Stimulated activated CD8-positive, alpha-beta memory T cell treated with anti-CD3 and anti-CD28 coated beads, Interleukin-7, amount 100 ng/mL, for 4 hours (primary cell): Measurements from ENCODE around the gene ACR.

Experiments
- DNase-seq, 2 donors: peaks; one replicate each; pipeline ENCODE4 v3.0.0-alpha.2; 2020; ENCODE audit warnings: low read depth in 2 of 2

ACR gene

GRCh38 chr22:50737728-50738648 lies at the start of gene ACR:
Gene ACR, plus strand, starts transcription at chr22:50738204. Its CDS starts 32 bp downstream, at chr22:50738236.
- DNase-seq, result no peak

GRCh38 chr22:50688448-50688847 lies 49.6 kb upstream of the ACR start:
- DNase-seq, result no peak

GRCh38 chr22:50691521-50691920 lies 46.5 kb upstream of the ACR start:
- DNase-seq, result peak in 1 of 2 donors; percentile 12

- DNase-seq, result no peak
Observed at GRCh38 chr22:50693462-50693861, 44.5 kb upstream of the ACR start.

- DNase-seq, result no peak
Observed at GRCh38 chr22:50694099-50694605, 43.9 kb upstream of the ACR start.

GRCh38 chr22:50694766-50695420 lies 43.1 kb upstream of the ACR start:
- DNase-seq, result no peak

- DNase-seq, result no peak
Observed at GRCh38 chr22:50695421-50696250, 42.4 kb upstream of the ACR start.

GRCh38 chr22:50696251-50696798 lies 41.7 kb upstream of the ACR start:
- no peak for DNase-seq

- DNase-seq, result no peak
Observed at GRCh38 chr22:50696799-50697561, 41.0 kb upstream of the ACR start.

- DNase-seq, result no peak
Observed at GRCh38 chr22:50697667-50698506, 40.1 kb upstream of the ACR start.

- DNase-seq, result no peak
Observed at GRCh38 chr22:50698546-50698945, 39.5 kb upstream of the ACR start.

- DNase-seq, result no peak
Observed at GRCh38 chr22:50699001-50699755, 38.8 kb upstream of the ACR start.

- DNase-seq, result no peak
Observed at GRCh38 chr22:50699756-50700386, 38.1 kb upstream of the ACR start.

- DNase-seq, result no peak
Observed at GRCh38 chr22:50700387-50701075, 37.5 kb upstream of the ACR start.

- DNase-seq, result no peak
Observed at GRCh38 chr22:50701076-50701419, 37.0 kb upstream of the ACR start.

GRCh38 chr22:50701428-50702154 lies 36.4 kb upstream of the ACR start:
- no peak for DNase-seq

- DNase-seq, result no peak
Observed at GRCh38 chr22:50702261-50702671, 35.7 kb upstream of the ACR start.
